NCI-H345 (cell line): ENCODE results near the gene GPR61.

Source experiments
- DNase-seq: peaks from one replicate; lab custom pipeline; 2025; lab: John Stamatoyannopoulos, UW

GPR61 gene

DNA sequence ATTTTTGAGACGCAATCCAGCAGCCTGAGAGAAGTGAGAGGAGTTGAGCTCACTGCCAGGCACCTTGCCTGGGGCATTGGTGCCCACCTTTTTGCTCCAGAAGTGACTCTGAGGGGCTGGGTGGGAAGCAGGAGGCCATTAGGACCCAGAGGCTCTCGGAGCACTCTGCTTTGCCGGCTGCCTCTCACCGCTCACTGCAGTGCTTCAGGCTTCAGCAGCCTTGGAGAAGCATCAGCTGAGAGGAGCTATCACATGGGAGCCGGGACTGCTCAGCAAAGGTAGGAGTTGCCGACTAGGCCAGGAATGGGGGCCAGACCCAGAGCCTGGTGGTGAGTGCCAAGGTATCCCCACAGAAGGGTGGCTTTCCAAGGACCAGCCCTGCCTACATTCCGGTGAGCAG, at the start of gene GPR61:
Gene GPR61 (plus strand): TSS at position 197 of the 400 bp plus-strand sequence. CDS start 3,151 bp downstream, outside the sequence.
- no peak for DNase-seq

GRCh38 chr1:109490029-109490933, 49.4 kb upstream of the GPR61 start:
- DNase-seq = peak; percentile 48

DNA sequence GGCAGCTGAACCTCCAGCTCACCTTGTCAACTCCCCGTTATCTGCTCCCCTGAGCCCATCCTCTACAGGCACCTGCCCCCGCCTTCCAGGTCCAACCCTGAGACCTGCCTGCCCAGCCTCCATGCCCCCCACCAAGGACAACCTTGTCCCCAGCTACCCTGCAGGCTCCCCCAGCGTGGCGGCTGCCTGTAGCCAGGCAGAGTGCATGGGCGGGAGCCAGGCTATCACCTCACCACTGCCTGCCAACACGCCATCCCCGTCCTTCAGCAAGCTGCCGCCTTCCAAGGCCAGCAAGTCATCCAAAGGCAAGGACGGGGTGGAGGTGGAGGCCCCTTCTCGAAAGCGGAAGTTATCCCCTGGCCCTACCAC, 48.8 kb upstream of the GPR61 start:
- no peak for DNase-seq

DNA sequence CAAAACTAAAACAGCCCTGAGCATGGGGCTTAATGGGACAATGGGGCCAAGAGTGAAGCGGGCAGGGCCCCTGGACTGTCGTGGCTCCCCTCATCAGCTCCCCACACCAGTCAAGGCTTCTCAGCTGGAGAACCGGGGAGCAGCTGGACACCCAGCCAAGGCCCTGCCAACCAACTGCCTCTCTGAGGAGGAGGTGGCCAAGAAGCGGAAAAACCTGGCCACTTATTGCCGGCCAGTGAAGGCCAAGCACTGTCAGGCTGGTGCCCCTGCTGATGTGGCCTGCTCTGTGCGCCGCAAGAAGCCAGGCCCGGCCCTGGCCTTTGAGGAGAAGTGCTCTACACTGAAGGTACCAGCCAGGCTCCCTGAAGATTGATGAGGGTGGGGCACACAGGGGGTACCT, 48.3 kb upstream of the GPR61 start:
- DNase-seq = no peak

DNA sequence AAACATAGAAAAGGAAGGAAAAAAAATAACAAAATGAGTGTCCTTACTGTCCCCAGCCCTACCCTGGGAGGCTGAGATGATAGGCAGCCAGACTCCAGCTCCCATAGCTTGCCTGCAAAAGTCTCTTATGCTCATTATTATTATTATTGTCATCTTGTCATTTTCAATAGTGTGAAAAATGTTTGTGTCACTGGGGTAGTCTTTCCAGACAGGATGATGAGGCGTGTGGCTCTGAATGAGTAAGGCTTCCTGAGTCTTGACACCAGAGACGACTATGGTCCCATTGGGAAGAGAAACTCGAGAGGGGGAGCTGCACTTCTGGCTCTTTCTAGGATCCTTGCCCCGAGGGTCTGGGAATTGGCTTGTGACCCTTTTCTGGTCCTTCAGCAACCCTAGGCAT, 46.9 kb upstream of the GPR61 start:
- no peak for DNase-seq

DNA sequence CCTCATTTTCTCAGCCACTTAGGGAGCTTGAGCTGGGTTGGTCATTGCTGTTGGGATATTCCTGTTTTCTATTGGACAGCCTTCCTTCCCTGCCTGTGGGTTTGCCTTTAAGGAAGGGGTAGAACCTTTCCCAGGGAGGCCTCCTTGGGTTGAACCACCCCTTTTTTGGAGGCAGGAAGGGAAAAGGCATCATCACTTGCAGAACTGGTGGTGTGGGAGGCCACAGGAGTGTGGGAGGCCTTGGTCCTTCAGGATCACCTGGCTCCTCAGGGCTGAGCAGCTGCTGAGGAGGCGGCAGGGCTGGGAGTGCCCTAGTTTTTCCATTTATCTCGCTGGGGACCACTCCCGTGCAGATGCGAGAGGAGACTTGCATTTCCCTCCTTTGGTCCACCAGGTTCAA, 46.4 kb upstream of the GPR61 start:
- DNase-seq = no peak

DNA sequence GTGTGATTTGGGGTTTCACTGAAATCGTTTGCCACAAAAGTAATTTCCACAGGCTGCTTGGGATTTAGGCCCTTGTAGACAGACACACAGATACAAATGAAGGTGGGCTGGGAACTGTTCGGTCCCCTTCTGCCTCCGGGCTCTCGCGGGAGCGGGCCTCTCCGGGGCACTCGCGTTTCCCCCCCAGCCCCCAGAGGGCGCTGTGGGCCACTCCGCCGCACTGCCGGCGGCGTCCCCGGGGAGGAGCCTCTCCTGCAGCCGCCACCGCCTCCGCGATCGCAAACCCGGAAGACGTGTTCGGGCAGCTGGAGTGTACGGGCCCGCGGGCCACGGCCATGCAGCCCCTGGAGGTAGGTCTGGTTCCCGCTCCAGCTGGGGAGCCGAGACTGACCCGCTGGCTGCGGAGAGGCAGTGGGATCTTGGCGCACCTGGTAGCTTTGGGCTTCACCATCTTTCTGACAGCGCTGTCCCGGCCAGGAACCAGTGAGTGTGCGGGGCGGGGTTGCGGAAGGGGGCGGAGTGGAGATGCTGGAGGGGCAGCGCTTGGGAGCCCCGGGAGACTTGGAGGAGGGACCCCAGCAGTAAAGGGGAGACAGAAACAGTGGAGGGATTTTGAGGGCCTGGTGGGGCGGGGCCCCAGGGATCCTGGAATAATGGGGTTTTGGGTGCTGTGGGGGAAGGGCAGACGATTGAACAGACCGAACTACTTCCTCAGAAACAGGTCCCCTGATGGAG, 45.7 kb upstream of the GPR61 start, which contains the start of gene CYB561D1:
Gene CYB561D1 (plus strand): TSS at position 290 of the 735 bp plus-strand sequence. CDS start 46 bp downstream, at position 336.
- DNase-seq = peak; percentile 89

- no peak for DNase-seq
These were observed 43.9 kb upstream of the GPR61 start for GRCh38 chr1:109495738-109496137.

GRCh38 chr1:109497449-109498160, 42.1 kb upstream of the GPR61 start:
- DNase-seq = no peak

DNA sequence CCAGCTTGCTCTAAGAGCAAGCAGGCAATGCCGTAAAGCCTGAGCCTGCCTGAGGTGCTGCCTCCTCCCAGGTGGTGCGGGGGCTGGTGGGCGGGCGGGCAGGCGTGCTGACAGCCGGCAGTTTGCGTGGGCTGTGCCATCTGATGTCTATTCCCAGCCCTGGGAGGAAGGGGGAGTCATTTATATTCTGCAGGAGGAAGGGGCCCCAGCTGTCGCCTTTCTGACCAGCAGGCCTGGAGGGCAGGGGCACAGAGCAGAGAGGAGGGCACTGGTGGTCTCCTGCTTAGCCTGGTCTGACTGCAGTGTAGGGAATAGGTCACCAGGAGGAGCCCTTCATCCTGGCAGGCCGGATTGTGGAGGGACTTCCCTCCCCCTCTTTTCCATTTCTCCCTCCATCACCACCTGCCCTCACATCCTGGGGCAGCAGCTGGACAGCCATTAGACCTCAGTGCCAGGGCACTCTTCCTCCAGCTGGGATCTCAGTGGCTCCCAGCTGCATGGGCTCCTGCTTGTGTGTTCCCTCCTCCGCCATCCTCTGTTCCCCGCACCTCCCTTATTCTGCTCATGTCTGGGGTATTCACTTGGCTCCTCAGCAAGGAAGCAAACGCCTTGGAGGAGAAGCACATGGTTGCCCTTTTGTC, 41.4 kb upstream of the GPR61 start:
- no peak for DNase-seq

DNA sequence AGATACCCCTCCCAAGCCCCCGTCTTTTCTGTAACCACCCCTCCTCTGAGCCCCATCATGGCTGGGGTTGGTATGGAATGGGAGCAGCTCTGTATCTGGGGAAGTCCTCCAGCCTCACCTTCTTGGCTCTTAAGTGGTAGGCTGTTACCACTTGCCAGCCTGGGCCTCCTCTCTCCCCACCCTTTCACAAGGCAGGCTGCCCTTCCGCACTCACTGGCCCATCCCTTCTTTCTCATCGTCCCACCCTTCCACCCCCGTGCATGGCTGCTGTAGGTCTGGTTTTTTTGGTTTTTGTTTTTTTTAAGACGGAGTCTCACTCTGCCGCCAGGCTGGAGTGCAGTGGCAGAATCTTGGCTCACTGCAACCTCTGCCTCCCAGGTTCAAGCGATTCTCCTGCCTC, 40.6 kb upstream of the GPR61 start:
- no peak for DNase-seq

GRCh38 chr1:109499661-109500536, 39.8 kb upstream of the GPR61 start:
- no peak for DNase-seq

GRCh38 chr1:109500941-109501381, 38.7 kb upstream of the GPR61 start:
- DNase-seq = no peak

- DNase-seq = no peak
These were observed 37.9 kb upstream of the GPR61 start for GRCh38 chr1:109501644-109502363.

- DNase-seq = no peak
These were observed 37.3 kb upstream of the GPR61 start for GRCh38 chr1:109502364-109502851.

GRCh38 chr1:109503935-109504334, 35.7 kb upstream of the GPR61 start:
- no peak for DNase-seq

- DNase-seq = no peak
These were observed 34.7 kb upstream of the GPR61 start for GRCh38 chr1:109504974-109505373.

GRCh38 chr1:109508001-109508872, 31.4 kb upstream of the GPR61 start:
- no peak for DNase-seq

DNA sequence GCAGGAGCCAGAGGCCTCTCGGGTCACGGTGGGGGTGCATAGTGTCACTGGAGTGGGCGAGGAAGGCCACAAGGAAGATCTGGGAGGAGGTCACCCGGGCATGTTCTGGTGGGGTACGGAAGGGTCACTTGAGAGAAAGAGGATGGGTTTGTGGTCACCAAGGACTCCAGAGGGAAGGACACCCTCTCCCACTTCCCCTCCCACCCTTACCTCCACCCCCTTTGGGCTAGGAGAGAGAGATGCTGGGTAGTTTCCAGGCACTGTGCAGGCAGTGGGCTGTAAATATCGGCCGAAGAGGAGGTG, 30.8 kb upstream of the GPR61 start:
- DNase-seq = no peak
